GM18498 (cell line): Measurements from ENCODE around the gene ARMC2.
"Not testable (repeated sequence)": the region's sequence is repeated elsewhere in the genome, so short reads cannot be mapped to it uniquely, and the experiment has no call there.

ENCODE experiments used
- ATAC-seq: cut with Tn5 transposase; IDR thresholded peaks from one replicate; pipeline ENCODE4 v1.9.1; 2021; ENCODE audit warnings: mild to moderate bottlenecking, moderate library complexity; ENCODE audit not compliant: unreplicated experiment

ARMC2 gene

DNA sequence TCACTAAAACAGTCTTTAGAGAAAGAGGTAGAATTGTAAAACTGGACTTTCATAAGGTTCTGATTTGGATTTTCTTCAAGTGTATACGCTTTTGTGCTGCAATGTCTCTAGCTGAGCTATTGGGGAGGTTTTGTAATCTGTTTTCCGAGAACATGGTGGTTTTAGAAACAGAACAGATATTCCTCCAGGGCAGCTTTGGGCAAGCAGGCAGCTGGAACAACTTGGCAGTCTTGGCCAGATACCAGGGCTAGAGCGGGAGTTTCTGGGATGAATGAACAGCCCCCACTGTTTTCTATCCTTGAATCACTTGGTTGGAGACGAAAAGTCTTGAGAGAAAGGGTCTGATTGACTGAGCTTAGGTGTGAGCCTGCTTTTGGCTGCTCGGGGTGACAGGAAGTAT lies 17.1 kb upstream of the ARMC2 start:
- ATAC-seq, result no peak

- no peak for ATAC-seq
These were observed 15.5 kb upstream of the ARMC2 start for GRCh38 chr6:108832738-108833137.

- ATAC-seq, result peak; percentile 89
These were observed 12.9 kb upstream of the ARMC2 start for GRCh38 chr6:108835218-108835850.

DNA sequence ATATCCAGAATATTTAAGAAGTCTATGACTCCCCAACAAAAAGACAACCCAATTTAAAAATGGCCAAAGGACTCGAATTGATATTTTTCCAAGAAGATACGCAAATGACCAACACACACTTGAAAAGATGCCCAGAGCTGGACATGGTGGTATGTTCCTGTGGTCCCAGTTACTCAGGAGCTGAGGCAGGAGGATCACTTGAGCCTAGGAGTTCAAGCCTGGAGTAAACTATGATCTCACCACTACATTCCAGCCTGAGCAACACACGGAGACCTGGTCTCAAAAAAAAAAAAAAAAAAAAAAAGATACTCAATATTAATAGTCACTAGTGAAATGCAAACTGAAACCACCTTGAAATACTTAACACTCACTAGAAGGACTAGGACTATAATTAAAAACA lies 12.2 kb upstream of the ARMC2 start:
- ATAC-seq, result no peak

DNA sequence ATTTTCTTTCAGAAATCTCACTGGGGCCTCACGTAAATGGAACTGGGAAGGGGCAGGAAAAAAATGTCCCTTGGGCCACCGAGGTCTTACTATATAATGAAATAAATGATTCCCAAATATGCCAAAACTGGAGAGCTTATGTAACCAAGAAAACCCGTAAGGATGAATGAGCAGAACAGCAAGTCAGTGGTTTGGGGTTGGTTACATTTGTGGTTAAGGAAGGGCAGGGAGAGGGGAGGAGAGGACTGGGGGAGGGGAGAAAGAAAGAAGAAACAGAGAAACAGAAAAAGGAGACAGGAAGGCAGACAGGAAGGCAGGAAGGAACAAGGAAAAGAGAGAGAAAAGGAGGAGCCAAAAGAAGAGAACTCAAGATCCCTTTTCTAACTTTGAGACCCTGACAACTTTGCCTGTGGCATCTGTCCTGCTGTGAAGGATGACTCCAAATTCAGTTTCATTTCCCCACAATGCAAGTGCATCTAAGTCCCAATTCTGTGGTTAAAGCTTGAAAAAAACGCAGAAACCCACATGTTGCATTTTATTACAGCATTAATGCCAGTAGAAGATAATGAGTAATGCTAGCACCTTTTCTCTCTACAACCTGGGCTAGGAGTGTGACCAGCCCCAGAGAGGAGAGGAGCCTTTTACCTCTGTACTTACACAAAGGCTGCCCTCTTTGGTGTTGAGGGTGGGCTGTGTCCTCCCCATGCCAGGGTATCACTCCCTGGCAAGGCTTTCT lies 10.8 kb upstream of the ARMC2 start:
- ATAC-seq, result no peak

DNA sequence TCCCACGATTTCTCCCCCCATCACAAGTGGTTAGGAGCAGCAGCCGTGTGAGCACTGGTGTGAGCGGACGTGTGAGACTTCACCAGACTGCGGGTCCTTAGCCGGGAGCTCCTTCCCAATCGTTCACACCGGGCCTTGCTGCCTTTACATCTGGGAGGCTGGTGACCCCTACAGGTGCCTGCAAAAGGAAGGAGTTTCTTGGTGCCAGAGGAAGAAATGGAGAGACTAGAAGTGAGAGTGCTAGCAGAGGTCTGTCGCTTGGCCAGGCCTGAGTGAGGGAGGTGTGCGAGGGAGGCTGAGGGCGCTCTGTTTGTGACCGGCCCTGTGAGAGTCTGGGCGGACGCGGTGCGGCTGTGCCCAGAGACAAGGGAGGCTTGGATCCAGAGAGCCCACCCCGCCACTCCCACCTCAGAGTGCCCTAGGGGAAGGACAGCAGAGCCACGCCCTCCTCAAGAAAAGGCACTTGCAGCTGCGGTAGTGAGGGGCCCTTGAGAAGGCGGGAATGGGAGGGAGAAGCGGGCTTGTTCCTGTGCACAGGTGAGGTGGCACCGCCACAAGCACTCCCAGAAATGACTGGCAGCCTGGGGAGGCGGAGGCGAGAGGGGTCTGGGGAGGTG lies 10.0 kb upstream of the ARMC2 start:
- no peak for ATAC-seq

DNA sequence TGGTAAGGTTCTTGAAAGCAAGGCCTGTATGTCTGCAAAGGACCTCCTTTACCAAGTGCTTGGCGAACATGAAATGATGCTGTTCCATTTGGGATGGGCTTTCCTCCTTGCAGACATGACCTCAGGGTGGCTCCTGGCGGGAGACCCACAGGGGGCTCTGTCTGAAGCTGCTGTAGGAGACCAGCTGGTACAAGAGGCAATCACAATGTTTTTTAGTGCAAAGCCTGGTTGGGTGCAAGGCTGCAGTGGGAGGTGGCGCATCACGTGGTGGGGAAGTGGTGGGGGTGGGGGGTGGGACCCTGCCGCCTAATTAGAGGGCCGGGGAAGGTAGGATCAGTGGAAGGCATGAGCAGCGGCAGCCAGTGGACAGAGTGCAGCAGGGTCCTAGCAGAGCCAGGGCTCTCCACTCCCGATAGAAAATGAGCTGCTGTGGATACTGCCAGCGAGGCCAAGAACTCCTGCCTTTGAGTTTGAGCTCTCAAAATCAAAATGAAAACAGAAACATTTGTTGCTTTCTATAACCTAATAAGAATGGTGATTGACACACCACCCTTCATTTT lies 9.1 kb upstream of the ARMC2 start:
- ATAC-seq, result no peak

DNA sequence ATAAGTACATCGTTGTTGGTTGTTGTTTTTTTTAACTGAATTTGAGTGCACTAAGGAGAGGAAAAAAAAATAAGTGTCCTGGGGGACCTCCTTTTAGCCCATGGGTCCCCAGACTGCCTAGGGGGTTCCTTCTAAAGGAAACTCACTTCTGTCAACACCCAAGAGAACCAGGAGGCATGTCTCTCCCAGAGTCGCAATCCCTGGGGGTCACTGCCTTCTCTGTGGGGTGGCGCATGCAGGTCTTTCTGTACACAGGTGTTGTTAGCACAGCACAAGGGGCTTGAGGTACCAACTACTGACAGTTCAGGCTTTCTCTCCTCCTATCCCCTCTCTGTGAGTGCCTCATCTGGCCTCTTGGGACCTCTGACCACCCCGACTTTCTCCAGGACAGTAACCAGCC lies 7.3 kb upstream of the ARMC2 start:
- ATAC-seq, result no peak

GRCh38 chr6:108841377-108841855 lies 6.8 kb upstream of the ARMC2 start:
- no peak for ATAC-seq

DNA sequence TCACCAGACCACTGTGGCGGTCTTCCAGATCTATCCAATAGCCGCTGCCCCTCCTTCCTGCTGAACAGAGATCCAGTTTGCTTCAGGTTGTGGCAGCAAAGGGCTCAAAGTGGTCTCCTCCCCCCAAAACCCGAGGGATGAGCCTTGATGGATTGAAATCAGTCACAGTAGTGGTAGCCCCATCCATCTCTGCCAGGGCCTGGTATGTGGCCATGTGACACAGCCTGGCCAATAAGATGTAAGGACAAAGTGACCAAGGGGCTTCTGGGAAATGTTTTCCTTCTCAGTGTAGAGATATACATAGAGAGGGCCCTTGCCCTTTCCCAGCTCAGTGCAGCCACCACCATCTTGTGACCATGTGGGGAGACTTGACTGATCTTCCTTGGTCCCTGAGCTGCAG lies 4.1 kb upstream of the ARMC2 start:
- no peak for ATAC-seq

DNA sequence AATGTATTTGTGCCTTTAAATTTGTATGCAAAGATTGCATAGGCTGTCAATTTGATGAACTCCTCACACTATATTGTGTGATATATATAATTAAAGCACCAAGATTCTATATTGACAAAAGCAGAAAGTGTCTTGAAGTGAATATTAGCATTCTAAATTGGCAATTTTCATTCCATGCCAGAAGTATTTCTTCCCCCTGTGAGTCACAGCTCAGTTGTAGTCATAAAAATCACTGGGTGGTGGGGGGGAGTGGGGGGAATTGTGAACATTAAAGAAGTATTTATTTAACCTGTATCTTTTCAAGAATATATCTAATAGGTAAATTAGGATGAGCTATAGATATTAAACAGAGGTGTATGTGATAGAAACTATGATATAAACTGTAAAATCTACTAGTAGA lies 3.1 kb upstream of the ARMC2 start:
- no peak for ATAC-seq

GRCh38 chr6:108846101-108846500 lies 2.1 kb upstream of the ARMC2 start:
- ATAC-seq, result no peak

- ATAC-seq, result no peak
These were observed 1.6 kb upstream of the ARMC2 start for GRCh38 chr6:108846628-108847027.

DNA sequence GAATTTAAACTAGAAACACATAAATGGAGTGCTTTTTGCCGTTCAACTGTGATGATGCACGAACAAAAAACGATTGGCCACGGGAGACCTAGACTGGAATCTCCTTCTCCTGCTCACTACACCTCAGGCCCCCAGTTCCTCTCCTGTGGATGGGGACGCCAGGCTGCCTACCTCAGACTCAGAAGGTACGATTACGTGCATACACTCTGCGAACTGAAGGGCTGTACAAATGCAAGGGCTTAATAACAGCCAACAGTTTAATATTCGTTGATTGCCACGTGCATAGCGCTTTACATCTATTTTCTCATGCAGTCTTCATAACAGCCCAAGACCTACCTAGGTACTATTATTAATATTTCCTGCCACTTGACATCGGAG lies 495 bp upstream of the ARMC2 start:
- ATAC-seq, result no peak

- ATAC-seq, result no peak
These were observed 2.6 kb downstream of the ARMC2 start for GRCh38 chr6:108850669-108851465.

DNA sequence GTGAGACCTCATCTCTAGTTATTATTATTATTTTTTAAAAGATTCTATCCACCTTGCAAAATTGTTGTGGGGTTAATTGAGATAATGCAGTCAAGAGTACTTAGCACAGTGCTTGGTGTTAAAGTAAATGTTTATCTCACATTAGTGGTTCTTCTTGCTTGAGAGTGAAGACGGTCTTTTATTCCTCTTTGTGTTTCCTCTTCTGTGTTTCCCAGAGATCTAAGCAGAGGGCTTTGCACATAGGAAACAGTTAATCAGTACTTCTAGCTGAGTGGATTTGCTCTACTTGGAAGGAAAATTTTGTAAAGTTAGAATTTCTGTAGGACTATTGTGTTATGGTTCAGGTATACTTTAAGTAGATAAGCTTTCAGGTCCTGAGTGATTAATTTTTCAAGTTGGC lies 3.5 kb downstream of the ARMC2 start:
- no peak for ATAC-seq

GRCh38 chr6:108853077-108853476 lies 4.9 kb downstream of the ARMC2 start:
- ATAC-seq, result no peak

DNA sequence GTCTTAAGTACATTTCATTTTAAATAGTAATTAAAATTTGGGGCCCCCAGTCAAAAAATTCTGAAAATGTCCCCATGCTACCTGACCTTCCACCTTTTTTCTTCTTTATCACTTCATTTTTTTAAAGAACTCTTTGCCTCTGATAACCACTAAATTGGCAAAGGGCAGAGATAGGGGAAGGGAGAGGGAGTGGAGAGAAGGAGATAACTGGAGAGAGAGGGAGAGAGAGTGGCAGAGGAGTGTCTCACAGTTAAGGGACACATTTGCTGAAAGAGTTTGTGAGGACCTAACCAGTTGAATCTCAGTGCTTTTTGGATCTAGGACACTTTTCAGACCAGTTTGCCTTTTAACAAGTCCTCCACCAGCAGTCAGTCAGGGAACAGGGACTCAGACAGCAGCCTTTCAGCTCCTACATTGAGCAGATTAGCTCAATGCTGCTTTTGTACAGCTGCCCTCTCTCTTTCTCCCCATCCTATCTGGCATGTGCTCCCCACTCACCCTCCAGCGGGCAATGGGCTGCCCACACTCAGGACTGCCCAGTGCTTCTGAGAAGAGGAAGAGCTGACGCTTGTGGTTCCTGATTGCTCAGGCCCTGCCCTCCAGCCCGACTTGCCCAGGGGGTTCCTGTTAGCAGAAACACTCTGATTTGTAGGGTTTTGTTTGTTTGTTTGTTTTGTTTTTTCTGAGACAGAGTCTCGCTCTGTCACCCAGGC lies 14.4 kb downstream of the ARMC2 start:
- no peak for ATAC-seq

GRCh38 chr6:108865751-108866286 lies 17.6 kb downstream of the ARMC2 start:
- ATAC-seq, result not testable (repeated sequence)

GRCh38 chr6:108866798-108867197 lies 18.6 kb downstream of the ARMC2 start:
- no peak for ATAC-seq
